Cardiac fibroblast (primary cell): Measurements from ENCODE around the gene ATP9B.

Source experiments
- DNase-seq, 2 donors: peaks; one replicate each; pipeline versions ENCODE4 v3.0.0 to v3.0.0-alpha.2; 2010; ENCODE audit warnings: low read depth in 2 of 2
- H3K4me3 ChIP-seq, 2 donors: replicated peaks in 1 of 2; 1 replicate in 1 of 2; 2 replicates in 1 of 2; pipeline ENCODE4 v1.5.1; 2011; ENCODE audit warnings: low read depth in 2 of 2, low read length in 2 of 2, mild to moderate bottlenecking in 2 of 2, moderate library complexity in 1 of 2
- TF ChIP-seq, protein P1 (sequence below): IDR thresholded peaks from one replicate; pipeline ENCODE4 v1.5.1; 2011; ENCODE audit warnings: low read depth, mild to moderate bottlenecking, low read length, inconsistent platforms

The ATP9B gene

DNA sequence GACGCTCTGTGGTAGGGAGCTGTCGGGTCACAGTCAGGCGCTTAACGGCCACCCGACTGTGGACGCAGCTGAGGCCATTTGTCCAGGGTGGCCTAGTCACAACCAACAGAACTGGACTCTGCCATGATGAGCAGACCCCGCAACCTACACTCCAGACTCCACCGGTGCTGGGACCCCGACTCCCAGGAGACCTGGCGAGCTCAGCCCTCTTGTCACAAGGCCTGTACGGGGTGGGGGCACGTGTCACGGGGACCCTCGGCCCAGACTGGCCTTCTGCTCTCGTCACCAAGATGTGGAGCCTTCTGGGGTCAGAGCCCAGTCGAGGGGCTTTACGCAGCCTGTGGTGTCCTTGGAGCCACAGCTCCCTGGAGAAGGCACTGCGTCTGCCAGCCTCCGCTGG lies 349.0 kb downstream of the ATP9B start:
- TF ChIP-seq, protein P1, sequence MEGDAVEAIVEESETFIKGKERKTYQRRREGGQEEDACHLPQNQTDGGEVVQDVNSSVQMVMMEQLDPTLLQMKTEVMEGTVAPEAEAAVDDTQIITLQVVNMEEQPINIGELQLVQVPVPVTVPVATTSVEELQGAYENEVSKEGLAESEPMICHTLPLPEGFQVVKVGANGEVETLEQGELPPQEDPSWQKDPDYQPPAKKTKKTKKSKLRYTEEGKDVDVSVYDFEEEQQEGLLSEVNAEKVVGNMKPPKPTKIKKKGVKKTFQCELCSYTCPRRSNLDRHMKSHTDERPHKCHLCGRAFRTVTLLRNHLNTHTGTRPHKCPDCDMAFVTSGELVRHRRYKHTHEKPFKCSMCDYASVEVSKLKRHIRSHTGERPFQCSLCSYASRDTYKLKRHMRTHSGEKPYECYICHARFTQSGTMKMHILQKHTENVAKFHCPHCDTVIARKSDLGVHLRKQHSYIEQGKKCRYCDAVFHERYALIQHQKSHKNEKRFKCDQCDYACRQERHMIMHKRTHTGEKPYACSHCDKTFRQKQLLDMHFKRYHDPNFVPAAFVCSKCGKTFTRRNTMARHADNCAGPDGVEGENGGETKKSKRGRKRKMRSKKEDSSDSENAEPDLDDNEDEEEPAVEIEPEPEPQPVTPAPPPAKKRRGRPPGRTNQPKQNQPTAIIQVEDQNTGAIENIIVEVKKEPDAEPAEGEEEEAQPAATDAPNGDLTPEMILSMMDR, result no peak
- DNase-seq, result no peak
- no peak overlapping the region for H3K4me3 ChIP-seq

GRCh38 chr18:79418642-79419041 lies 349.4 kb downstream of the ATP9B start:
- H3K4me3 ChIP-seq, result no peak overlapping the region
- DNase-seq, result no peak
- TF ChIP-seq, protein P1, result no peak

GRCh38 chr18:79420033-79420745 lies 351.0 kb downstream of the ATP9B start:
- DNase-seq, result no peak
- TF ChIP-seq, protein P1, result no peak
- H3K4me3 ChIP-seq, result no peak overlapping the region

- no peak for DNase-seq
- TF ChIP-seq, protein P1, result no peak
- no peak overlapping the region for H3K4me3 ChIP-seq
These were observed 352.2 kb downstream of the ATP9B start for GRCh38 chr18:79421275-79421857.

DNA sequence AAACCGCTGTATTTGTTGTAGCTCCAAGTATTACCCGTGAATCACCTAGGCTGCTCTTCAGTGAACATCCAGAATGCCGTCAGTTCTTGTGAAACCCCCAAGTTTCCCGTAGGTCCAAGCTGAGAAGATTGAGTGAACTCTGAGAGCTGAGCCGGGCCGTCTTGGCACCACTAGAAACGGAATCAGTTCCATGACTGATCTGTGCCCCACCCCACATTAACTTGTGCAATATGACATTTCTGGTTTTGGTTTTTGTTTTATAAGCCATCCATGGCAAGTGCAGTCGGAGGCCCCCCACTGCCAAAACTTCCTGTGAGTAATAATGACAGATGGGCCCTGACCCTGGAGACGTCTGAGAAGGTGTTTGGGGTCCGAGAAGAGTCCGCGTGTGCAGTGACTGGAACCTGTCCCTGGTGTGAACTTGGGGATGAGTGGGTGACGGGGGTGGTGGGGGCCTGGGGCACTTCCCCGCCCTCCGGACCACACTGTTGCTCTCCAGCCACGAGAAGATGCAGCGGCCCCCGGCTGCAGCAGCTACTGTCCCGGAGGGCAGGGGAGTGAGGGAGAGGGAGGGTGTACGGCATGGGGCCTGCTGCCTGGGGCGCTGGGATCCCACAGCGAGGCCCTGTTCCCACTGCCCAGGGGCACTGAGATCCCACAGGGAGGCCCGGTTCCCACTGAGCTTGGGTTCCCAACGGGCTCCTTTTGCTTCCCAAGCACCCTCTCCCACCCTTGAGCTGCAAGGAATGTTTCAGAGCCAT lies 353.0 kb downstream of the ATP9B start:
- DNase-seq, result peak; percentile 18 to 26
- no peak overlapping the region for H3K4me3 ChIP-seq
- TF ChIP-seq, protein P1, result no peak

DNA sequence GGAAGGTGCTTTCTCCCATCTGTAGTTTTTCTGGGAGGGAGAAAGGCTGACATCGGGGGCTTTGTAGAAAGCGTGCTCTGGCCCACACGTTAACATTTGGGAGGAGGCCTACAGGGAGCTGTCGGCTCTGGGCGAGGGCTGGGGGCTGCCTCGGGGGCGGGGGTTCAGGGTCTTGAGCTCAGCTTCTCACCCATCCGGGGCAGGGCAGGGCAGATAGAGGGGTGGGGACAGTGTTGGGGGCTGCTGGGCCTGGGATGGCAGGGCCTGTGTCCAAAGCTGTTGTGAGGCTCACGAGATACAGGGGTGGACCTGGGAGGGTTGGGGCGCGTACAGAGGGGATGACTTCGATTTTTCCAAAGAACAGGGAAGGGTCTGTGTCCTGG lies 353.6 kb downstream of the ATP9B start:
- H3K4me3 ChIP-seq, result no peak overlapping the region
- TF ChIP-seq, protein P1, result no peak
- no peak for DNase-seq
